SH-SY5Y (cell line): Measurements from ENCODE around the gene ITPR3.

ENCODE experiments used
- GATA2 ChIP-seq: IDR thresholded peaks from 2 replicates; pipeline ENCODE4 v1.6.1; 2011; ENCODE audit warnings: mild to moderate bottlenecking, low read depth, low read length
- GATA3 ChIP-seq: IDR thresholded peaks from 2 replicates; pipeline ENCODE4 v1.6.1; 2011; ENCODE audit warnings: low read depth, mild to moderate bottlenecking, low read length, moderate library complexity

ITPR3 gene

GRCh38 chr6:33727126-33727525 lies 106.0 kb downstream of the ITPR3 start:
- no peak for TF ChIP-seq GATA3
- TF ChIP-seq GATA2: no peak

DNA sequence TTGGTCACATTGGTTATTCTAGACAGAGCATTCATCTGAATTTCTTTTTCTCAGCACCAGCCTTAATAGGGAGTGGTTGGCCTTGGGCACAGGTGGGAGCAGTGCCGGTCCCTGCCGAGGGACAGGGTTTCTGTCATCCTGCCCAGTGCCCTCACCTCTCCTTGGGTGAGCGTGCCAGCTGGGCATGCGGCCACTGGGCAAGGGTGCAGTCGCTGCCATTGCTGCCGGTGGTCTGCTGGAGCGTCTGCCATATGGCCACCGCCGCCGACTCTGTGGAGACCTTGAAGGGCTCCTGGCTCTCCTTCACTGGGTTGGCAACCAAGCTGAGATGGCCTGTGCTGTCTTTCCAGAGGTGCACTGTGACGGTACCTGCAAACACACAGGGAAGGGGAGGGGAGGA lies 106.8 kb downstream of the ITPR3 start:
- no peak for TF ChIP-seq GATA3
- no peak for TF ChIP-seq GATA2

GRCh38 chr6:33728438-33728837 lies 107.3 kb downstream of the ITPR3 start:
- no peak for TF ChIP-seq GATA2
- no peak for TF ChIP-seq GATA3

DNA sequence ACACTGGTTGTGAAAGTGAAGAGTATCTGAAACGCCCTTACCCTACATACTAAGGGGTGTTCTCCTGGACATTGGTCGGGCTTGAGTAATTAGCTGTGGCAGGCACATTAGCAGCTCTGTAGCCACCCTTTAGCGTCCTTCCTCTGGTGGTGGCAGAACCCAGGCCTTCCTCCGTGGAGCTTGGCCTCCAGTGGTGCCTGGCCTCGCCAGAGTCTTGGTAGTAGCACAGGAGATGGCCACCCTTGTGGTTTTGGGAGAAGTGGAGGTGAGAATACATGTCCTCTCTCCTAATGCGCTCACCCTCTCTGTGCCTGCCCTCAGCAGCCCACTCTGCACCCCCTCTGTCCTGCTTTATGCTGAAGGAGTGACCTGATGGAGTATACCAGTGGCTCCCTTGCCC lies 107.9 kb downstream of the ITPR3 start:
- TF ChIP-seq GATA2 (no peak), GATA3 (no peak)

- TF ChIP-seq GATA3 (no peak), GATA2 (no peak)
Observed at GRCh38 chr6:33730611-33731010, 109.5 kb downstream of the ITPR3 start.

GRCh38 chr6:33731035-33731434 lies 109.9 kb downstream of the ITPR3 start:
- no peak for TF ChIP-seq GATA2
- no peak for TF ChIP-seq GATA3

DNA sequence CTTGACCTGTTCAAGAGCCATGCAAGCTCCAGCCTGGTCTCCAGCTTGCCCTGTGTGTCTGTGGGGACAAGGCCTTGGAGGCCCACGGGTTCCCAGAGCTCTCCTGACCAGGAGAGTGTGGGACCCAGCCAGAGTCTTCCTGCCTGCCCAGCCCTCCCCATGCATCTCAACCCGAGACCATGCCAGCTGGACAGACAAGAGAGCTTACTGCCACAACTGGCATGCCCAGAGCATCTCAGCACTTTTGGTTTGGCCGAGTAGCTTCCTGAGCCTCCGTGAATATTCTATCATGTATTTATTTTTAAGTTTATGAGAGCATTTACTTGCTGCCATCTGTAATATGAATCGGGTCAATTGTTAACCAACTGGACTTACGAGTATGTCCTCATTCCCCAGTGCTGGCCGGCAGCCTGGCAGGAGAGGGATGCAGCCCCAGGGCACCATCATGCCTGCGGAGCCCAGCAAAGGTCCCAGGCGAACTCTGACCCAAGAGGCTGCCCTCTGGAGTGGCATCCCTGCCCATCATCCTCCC lies 110.7 kb downstream of the ITPR3 start:
- TF ChIP-seq GATA2 (no peak), GATA3 (no peak)

DNA sequence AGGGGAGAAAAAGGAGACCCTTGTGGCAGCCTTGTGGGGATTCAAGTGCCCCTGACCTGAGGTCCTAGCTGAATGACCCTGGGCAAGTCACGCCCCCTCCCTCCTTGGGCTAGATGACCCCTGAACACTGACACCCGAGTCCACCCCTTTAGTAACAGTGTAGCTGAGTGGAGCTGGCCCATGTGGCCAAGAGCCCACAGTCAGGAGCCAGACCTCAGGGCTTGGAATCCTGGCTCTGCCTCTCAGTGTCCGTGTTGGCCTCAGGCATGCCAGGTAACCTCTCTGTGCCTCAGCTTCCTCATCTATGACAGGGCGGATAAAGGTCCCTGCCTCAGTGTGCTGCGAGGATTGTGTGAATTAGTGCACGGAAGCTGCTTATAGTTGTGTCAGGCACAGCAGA lies 111.3 kb downstream of the ITPR3 start:
- no peak for TF ChIP-seq GATA2
- no peak for TF ChIP-seq GATA3

DNA sequence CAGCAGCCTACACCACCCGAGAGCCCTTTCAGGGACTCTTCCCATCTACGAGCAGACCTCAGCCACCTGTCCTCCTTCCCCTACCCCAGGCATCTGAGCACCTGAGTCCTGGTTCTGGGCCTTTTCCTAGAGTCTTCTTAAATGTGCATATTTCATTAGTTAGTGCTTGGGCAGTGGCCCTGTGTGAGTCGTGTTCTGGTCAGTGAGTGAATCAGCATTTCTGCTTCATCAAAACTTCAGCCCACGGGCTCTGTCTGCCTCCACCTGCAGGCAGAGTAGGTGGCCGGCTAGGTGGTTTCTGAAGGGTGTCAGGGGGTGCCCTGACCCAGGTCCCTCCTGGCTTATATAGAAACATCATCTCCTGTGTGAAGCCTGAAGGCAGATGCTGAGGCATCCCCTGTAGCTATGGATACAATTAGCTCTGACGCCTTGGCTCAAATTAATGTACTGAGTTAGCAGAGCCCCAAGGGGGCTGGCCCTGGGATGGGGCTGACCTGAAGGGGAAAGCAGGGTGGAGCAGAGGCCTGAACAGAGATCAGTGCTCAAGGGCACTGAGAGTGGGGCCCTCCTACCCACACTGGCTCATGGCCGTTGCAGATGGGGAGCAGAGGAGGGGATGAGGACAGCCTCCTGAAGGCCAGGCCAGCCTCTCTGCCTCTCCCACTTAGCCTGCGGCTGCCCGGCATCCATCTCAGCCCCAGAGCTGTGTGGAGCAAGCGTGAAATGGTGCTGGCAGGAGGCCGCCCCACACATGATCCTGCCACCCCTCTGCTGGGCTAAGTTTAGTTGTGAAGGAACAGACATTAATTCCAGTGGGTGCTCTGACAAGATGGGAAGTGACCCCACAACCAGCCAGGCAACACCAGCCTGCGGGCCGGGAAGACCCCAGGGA lies 111.9 kb downstream of the ITPR3 start:
- TF ChIP-seq GATA3: no peak
- TF ChIP-seq GATA2: no peak

DNA sequence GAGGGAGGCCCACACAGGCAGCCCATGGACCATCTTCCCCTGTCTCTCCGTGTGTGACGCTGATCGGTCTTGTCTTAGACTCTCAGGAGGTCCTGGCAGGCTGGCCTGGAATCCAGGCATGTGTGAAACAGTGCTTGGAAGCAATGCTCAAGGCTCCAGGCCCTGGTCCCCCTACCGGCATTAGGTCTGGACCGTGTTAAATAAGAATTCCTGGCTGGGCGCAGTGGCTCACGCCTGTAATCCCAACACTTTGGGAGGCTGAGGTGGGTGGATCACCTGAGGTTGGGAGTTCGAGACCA lies 112.5 kb downstream of the ITPR3 start:
- no peak for TF ChIP-seq GATA3
- no peak for TF ChIP-seq GATA2

- TF ChIP-seq GATA2 (no peak), GATA3 (no peak)
Observed at GRCh38 chr6:33735216-33735615, 114.1 kb downstream of the ITPR3 start.

DNA sequence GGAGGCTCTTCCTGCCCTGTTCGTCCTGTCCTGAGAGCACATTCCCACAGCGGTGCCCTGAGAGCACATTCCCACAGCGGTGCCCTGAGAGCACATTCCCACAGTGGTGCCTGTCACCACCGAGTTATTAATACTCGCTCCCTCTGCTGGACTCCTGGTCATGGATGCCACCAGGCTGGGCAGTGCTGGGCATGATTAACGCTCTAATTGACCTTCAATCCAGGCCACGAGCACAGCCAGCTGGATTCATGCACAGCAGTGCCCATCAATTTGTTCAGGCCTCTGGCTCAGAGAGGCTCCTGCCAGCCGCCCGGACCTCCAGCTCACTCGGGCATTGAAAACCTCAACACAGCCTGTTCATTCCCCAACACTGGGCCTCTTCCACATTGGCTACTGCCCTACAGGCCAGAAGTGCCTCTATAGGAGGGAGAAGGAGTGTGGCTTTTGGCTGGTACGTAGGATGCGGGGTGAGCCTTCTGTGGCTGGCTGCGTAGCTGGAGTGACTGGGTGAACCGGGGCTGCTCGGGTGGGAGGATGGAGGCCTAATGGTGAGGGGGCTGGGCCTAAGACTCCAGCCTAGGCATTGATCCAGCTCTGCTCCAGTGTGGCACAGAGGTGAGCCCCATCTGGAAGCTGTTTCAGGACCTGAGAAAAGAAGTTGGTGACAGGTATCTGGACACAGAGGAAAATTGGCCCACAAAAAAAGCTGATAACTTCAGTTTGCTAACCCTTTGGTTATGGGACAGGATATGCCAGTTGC lies 116.3 kb downstream of the ITPR3 start:
- TF ChIP-seq GATA2 (no peak), GATA3 (no peak)

DNA sequence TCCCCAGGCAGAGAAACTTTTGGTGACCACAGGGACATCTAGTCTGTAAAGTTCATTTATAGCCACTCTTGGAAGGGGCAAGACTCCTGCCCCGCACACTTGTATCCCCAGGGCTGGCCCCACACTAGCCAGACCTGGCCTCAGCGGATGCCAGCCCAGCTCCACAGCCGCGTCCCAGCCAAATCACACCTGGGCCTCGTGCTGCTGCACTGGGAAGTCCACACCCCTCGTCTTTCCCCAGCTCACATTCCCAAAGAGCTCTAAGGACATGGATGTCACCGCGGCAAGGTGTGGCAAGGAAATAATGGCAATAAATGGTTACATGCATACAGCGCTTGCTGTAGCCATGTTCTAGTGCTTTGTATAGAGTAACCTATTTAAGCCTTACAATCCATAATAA lies 117.0 kb downstream of the ITPR3 start:
- TF ChIP-seq GATA3 (no peak), GATA2 (no peak)

GRCh38 chr6:33738879-33739278 lies 117.8 kb downstream of the ITPR3 start:
- no peak for TF ChIP-seq GATA2
- TF ChIP-seq GATA3: no peak

DNA sequence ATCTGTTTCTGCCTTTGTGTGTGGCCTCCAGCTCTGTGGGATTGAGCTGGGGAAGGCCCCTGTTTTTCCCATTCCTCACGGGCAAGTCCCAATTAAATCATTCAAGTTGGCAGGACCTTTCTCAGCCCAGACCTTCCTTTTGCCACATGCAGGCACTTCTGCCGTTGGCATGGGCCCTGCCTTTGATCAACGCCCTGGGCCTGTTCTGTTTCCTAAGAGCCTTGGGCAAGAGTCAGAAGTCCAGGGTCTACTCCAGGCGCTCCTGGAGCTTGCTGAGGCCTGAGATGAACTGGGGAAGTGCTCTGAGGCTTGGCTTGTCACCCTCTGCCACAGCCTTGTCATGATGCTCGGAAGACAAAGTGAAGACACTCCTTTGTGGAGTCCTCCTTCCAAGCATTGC lies 118.4 kb downstream of the ITPR3 start:
- TF ChIP-seq GATA3 (no peak), GATA2 (no peak)
